Measurements from ENCODE around the gene MEI1.
A peak's percentile ranks its signal among the peaks of the same experiment; 100 is the strongest.
"Not testable (repeated sequence)": the region's sequence is repeated elsewhere in the genome, so short reads cannot be mapped to it uniquely, and the experiment has no call there.

Gene MEI1, protein sequence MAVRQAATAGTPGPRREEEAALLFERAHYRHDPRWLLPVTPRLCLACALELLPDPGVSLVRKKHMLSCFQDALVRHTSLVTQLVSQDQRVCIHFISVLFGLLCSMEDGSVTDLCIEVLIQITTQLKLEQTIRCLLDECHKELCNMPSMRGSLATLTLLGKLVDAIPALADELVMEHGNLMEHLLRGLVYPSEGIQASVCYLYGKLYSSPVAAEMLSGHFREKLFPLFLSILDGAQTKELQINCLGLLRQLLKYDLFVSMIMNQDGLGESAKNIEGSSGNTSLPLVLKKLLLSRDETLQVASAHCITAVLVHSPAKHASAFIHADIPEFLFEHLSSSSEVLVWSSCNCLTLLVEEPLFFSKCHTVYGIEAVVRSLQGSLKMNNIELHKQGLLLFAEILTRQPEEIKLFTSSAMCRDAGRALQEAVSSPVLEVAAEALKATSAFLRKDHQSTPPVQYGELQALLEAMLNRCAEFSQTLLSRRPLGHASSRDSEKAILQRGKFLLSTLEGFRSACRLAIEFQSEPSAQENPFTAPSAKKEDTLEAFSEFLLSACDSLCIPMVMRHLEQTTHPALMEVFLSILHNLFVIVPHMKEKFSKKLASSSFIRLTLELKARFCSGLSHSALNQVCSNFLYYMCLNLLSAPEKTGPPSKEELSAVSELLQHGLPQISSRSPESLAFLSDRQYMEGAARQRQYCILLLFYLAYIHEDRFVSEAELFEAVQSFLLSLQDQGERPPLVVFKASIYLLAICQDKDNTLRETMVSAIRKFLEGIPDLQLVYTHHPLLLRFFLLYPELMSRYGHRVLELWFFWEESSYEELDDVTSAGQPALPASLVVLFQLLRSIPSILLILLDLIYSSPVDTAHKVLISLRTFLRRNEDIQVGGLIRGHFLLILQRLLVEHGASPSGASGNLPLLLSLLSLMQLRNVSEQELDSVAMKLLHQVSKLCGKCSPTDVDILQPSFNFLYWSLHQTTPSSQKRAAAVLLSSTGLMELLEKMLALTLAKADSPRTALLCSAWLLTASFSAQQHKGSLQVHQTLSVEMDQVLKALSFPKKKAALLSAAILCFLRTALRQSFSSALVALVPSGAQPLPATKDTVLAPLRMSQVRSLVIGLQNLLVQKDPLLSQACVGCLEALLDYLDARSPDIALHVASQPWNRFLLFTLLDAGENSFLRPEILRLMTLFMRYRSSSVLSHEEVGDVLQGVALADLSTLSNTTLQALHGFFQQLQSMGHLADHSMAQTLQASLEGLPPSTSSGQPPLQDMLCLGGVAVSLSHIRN

GRCh38 chr22:41699264-41700107, at the start of gene MEI1:
Gene MEI1 (plus strand): TSS chr22:41699503. CDS start chr22:41699539, 36 bp downstream.
- DNase-seq (ENCODE audit: low read depth): peak; percentile 92

DNA sequence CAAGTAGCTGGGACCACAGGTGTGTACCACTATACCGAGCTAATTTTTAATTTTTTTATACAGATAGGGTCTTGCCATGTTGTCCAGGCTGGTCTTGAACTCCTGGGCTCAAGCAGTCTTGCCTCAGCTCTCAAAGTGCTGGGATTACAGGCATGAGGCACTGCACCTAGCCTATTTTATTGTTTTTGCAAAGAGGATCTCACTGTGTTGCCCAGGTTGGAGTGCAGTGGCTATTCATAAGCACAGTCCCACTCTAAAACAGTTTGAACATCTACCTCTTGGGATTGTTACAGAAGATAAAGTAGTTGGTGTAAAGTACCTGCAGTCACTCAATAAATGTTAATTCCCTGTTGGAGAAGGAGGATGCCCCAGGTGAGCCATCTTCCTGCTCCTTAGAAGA, 49.1 kb upstream of the MEI1 start:
- no peak for DNase-seq (ENCODE audit: low read depth)

DNA sequence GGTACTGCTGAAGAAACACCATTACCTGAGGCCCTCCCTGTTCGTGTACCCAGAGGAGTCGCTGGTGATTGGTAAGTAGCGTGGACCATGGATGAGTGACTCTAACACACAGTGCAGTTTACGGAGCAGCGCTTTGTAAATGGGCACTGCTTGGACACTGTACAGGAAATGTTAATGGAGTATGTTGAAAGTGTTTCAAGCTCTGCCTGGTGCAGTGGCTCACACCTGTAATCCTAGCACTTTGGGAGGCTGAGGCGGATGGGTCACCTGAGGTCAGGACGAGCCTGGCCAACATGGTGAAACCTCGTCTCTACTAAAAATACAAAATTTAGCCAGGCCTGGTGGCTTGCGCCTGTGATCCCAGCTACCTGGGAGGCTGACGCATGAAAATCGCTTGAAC, 48.5 kb upstream of the MEI1 start:
- DNase-seq (ENCODE audit: low read depth): no peak

- no peak for DNase-seq (ENCODE audit: low read depth)
Measured at GRCh38 chr22:41654322-41654721, 45.0 kb upstream of the MEI1 start.

DNA sequence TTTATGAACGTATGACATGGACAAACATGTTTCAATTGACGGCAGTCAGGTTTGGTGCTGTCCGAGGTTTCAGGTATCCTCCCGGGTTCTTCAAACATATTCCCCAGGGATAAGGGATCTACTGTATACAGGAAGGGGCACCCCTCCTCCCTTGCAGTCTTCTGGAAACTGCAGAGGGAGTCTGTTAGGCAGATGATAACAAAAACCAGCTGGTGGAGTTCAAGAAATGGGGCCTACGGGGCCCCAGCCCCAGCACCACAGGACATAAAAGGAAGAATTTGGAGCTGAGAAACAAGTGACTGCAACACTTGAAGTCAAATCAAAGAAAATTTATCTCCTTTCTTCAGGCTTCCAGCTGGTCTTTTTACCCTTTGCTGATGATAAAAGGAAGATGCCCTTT, 42.7 kb upstream of the MEI1 start:
- DNase-seq (ENCODE audit: low read depth): no peak

DNA sequence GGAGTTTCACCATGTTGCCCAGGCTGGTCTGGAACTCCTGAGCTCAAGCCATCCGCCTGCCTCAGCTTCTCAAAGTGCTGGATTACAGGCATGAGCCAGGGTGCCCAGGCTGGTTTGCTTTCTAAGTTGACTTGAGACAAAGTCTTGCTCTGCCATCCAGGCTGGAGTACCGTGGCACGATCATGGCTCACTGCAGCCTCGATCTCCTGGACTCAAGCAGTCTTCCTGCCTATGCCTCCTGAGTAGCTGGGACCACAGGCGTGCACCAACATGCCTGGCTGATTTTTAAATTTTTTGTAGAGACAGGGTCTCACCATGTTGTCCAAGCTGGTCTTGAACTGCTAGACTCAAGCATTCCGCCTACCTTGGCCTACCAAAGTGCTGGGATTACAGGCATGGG, 41.6 kb upstream of the MEI1 start:
- no peak for DNase-seq (ENCODE audit: low read depth)

DNA sequence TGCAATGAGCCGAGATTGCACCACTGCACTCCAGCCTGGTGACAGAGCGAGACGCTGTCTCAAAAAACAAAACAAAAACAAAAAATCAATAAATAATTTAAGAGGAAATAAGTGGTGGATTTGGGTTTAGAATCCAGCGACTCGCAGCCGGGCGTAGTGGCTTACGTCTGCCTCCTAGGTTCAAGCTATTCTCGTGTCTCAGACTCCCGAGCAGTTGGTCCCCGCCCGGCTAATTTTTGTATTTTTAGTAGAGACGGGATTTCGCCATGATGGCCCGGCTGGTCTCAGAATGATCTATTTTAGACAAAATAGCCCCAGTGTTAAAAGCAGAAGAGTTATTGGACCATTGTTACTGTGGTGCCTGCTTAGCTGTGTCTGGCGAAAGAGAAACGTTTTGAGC, 40.4 kb upstream of the MEI1 start:
- DNase-seq (ENCODE audit: low read depth): no peak

GRCh38 chr22:41659941-41660340, 39.4 kb upstream of the MEI1 start:
- DNase-seq (ENCODE audit: low read depth): no peak

DNA sequence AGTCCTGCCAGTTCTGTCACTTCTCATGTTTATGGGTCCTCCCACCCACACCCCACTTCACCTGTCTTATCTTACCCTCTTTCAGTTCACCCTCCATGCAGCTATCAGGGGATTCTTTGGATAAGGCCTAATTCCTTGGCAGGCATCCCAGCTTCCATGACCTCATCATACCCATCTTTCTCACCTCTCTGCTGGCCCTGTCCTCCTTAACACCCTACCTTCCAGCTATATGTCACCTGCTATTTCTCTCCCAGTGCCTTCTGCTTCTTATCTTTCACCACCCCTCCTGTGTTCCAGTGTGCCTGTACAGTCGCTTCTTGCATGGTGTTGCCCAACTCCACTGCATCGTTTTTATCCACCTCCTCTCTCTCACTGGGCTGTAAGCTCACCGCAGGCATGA, 38.9 kb upstream of the MEI1 start:
- no peak for DNase-seq (ENCODE audit: low read depth)

GRCh38 chr22:41661088-41661487, 38.2 kb upstream of the MEI1 start:
- no peak for DNase-seq (ENCODE audit: low read depth)

- DNase-seq (ENCODE audit: low read depth): no peak
Measured at GRCh38 chr22:41661713-41662112, 37.6 kb upstream of the MEI1 start.

- not testable (repeated sequence) for DNase-seq (ENCODE audit: low read depth)
Measured at GRCh38 chr22:41663594-41663993, 35.7 kb upstream of the MEI1 start.

DNA sequence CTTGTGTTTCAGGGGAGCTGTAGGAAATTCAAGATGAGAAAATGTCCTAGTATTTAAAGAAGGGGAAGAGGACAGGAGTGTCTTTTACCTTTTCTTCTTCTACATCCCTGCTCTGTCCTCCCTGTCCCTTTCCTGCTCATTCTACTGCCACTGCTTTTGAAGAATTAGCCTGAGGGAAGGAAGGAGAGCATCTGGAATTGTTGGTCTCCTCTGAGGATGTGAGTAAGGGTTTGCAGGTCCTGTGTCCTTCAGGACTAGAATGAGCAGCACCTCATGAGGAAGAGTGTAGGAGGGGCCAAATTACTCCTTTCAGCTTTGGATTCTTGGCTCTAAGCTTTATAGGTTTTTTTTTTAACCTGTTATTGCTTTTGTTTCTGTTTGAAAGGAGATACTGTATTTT, 34.8 kb upstream of the MEI1 start:
- no peak for DNase-seq (ENCODE audit: low read depth)

DNA sequence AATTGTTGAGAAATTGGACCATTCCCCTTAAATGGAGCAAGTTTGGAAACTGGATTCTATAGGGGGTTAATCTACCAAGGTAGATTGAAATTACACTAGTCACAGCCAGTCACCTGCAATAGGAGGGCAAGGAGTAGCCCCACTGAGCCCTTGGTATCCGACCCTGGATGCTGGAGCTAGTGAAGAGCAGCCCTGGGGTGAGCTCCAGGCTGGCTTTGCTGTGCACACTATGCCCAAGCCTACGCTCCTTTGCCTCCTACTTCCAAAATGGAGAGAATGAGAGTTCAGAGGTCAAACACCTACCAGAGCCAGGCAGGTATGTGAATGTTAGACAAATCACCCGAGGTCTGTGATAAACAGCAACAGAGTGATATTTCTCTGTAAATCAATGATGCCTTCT, 34.4 kb upstream of the MEI1 start:
- no peak for DNase-seq (ENCODE audit: low read depth)

DNA sequence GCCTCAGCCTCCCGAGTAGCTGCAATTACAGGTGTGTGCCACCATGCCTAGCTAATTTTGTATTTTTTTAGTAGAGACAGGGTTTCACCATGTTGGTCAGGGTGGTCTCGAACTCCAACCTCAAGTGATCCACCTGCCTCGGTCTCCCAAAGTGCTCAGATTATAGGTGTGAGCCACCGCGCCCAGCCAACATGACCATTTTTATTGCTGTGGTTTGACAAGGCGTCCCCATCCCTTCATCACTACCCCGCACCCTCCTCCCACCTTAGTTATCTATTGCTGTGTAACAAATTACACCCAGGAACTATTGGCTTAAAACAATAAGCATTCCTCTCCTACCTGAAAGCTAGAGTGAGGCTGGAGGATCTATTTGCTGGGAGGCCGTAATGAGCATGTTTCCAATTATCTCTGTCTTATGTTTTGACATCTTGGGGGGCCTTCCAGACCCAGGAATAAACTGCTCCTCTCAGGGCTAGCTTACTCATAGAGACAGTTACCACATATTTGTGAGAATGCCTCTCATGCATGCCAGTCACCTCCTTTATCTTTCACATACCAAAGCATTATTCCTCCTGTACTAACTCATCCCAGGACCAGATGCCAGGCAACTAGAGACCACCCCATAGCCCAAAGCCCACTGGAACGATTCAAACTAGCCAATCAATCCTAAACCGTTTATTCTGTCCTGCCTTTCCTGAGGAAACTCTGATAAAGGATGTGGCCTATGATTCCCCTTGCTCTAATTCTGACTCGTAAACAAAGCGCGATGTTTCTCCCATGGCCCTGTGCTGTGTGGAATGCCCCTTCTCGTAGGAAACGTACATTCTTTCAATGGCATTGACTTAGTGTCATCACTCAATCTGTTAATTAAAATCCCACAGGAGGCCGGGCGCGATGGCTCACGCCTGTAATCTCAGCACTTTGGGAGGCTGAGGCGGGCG, 30.1 kb upstream of the MEI1 start:
- DNase-seq (ENCODE audit: low read depth): no peak

DNA sequence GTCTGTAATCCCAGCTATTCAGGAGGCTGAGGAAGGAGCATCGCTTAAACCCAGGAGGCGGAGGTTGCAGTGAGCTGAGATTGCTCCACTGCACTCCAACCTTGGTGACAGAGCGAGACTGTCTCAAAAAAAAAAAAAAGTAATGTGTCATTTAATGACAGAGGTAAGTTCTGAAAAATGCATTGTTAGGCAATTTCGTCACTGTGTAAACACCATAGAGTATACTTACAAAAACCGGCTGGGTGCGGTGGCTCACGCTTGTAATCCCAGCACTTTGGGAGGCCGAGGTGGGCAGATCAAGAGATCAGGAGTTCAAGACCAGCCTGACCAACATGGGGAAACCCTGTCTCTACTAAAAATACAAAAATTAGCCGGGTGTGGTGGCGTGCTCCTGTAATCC, 27.2 kb upstream of the MEI1 start:
- not testable (repeated sequence) for DNase-seq (ENCODE audit: low read depth)

- no peak for DNase-seq (ENCODE audit: low read depth)
Measured at GRCh38 chr22:41672780-41673509, 26.4 kb upstream of the MEI1 start.

DNA sequence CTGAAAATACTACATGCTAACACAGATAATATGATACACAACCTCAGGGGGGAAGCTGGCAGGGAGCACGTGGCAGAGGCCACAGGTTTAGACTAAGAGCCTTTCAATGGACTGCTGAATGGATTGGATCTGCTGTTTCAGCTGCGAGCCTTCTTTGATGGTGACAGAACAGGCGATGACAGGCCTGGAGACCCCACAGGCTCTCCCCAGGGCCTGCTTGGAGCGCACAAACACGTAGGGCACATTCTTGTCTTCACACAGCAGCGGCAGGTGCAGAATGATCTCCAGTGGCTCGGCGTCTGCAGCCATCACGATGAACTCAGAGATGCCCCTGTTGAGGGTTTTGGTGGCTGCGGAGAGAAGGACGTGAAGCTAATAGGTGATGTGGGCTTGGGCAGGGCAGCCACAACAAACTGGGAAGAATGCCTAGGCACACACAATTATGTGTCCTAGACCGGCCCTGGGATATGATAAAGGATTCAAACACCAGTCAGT, 24.4 kb upstream of the MEI1 start:
- DNase-seq (ENCODE audit: low read depth): no peak

GRCh38 chr22:41676134-41676533, 23.2 kb upstream of the MEI1 start:
- no peak for DNase-seq (ENCODE audit: low read depth)

Measured in activated T-cell treated with anti-CD3 and anti-CD28 coated beads for 48 hours (primary cell).